GM19467 (cell line): ENCODE measurements around the gene RCE1.
"Not testable (repeated sequence)": the region's sequence is repeated elsewhere in the genome, so short reads cannot be mapped to it uniquely, and the experiment has no call there.

ENCODE experiments used
- ATAC-seq: cut with Tn5 transposase; IDR thresholded peaks from one replicate; pipeline ENCODE4 v1.9.1; 2021; ENCODE audit warnings: mild to moderate bottlenecking, moderate library complexity; ENCODE audit not compliant: unreplicated experiment

Gene RCE1, protein sequence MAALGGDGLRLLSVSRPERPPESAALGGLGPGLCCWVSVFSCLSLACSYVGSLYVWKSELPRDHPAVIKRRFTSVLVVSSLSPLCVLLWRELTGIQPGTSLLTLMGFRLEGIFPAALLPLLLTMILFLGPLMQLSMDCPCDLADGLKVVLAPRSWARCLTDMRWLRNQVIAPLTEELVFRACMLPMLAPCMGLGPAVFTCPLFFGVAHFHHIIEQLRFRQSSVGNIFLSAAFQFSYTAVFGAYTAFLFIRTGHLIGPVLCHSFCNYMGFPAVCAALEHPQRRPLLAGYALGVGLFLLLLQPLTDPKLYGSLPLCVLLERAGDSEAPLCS

GRCh38 chr11:66842896-66843775 is at the start of gene RCE1:
Gene RCE1 (plus strand): TSS chr11:66843441. CDS start chr11:66843456, 15 bp downstream.
- peak; percentile 68 for ATAC-seq

DNA sequence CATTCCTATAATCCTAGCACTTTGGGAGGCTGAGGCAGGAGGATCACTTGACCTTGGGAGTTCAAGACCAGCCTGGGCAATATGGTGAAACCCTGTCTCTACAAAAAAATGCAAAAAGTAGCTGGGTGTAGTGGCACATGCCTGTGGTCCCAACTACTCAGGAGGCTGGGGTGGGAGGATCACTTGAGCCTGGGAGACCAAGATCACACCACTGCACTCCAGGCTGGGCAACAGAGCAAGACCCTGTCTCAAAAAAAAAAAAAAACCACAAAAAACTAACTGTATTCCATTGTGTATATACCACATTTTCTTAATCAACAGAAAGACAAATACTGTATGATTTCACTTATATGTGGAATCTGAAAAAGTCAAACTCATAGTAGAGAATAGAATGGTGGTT is 43.4 kb upstream of the RCE1 start:
- ATAC-seq = not testable (repeated sequence)

- no peak for ATAC-seq
These were observed 42.4 kb upstream of the RCE1 start for GRCh38 chr11:66800720-66801428.

DNA sequence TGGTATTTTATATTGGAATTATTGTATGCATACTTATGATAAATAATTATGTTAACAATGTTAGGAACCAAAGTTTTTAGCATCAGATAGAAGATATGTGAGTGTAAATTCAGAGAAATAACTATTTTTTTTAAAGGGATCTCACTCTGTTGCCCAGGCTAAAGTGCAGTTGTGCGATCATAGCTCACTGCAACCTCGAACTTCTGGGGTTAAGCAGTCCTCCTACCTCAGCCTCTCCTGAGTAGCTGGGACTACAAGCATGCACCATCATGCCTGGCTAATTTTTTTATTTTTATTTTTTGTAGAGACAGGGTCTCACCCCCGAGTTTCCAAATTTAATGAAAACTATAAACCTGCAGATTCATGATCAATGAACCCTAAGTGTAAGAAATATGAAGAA is 33.6 kb upstream of the RCE1 start:
- ATAC-seq = no peak

DNA sequence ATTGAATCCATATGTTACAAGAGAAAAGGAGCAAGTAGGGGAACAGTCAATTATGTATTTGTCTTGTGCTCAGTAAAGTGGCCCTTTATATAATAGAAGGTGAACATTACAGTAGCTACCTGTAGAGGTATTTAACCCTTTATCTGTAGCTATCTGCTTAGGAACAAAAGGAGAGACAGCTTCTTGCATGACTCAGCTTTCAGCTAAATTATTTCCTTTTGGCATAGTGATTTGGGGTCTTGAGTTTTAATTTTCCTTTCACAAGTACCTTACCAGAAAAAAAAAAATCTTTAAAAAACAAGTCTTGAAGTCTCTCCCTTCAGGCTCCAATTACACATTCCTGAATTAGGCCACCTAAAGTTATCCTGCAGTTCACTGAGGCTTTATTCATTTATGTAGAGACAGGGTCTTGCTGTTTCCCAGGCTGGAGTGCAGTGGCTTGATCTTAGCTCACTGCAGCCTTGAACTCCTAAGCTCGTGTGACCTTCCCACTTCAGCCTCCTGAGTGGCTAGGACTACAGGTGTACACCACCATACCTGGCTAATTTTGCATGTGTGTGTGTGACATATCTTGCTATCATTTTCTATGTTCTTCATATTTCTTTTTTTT is 32.6 kb upstream of the RCE1 start:
- no peak for ATAC-seq

DNA sequence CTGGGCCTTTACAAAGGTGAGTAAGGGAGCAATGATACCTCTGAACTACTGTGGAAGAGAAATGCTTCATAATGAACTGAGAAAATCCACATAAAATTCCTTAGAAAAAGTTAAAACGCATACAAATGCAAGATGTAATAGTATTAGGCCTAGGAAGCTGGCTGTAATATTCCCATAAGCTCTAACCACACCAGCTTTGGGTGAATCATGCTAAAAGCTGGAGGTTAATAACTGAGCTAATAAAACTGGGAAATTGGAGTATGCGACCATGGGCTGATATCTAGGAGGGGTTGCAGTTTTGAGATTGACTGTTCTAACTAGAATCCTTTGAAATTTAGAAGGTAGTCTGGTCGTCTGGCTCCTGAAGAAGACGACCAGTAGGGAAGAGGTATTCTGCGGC is 28.6 kb upstream of the RCE1 start:
- no peak for ATAC-seq

GRCh38 chr11:66815646-66816045 is 27.6 kb upstream of the RCE1 start:
- ATAC-seq = no peak

GRCh38 chr11:66818231-66818955 is 24.8 kb upstream of the RCE1 start:
- ATAC-seq = no peak

DNA sequence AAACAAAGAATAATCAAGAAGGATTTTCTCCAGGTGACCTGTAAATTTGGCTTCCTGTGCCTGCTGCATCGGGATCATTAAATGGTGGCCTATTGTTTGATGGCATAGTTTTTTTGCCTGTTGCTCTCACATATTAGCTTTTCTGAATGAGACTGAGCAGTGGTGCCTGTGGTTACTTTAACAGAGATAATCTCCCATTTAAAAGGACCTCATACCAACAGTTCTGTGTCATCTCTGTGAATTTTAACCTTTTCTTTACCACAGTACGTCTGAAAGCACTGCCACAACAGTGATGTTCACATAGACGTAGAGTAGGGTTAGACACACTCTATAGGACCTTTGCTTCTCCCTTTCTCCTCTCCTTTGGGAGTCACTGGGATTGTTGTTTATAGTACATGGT is 22.9 kb upstream of the RCE1 start:
- no peak for ATAC-seq

DNA sequence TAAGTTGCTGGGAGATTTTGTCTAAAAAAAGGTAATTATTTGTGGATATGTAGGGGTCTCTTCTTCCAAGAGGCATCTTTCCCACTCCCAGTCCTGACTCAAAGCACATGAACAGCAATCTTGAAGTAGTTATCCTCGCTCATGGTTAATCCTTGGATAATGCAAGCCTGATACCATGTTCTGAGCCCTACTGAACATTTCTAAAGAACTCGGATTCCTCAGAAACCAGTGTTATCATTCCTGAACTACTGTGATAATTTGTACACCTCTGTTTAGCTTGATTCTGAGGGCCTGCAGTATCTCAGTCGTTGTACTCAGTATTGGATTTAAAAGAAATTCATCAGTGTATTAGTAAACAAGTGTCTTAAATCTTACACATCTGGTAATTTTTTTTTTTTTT is 22.3 kb upstream of the RCE1 start:
- no peak for ATAC-seq

GRCh38 chr11:66823700-66824099 is 19.5 kb upstream of the RCE1 start:
- ATAC-seq = no peak

- ATAC-seq = not testable (repeated sequence)
These were observed 18.7 kb upstream of the RCE1 start for GRCh38 chr11:66824573-66824972.

GRCh38 chr11:66834539-66834845 is 8.7 kb upstream of the RCE1 start:
- no peak for ATAC-seq

DNA sequence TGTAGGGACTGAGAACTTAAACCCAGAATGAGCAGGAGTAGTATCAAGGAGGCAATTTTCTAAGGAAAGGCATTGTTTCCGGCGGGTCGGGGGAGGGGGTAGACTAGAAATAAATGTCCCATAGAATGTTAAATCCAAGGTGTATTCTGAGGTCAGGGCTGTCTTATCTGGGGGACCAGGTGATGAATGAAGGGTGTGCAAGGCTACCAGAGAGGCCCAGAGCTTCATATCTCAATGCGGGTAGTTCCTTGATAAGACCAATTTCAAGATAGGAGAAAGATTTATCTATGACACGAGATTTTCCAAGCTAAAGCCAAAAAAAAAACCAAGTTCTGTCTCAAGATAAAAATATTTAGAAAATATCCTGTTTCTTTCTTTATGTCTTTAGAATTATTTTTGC is 8.3 kb upstream of the RCE1 start:
- no peak for ATAC-seq

- no peak for ATAC-seq
These were observed 7.4 kb upstream of the RCE1 start for GRCh38 chr11:66835768-66836405.

DNA sequence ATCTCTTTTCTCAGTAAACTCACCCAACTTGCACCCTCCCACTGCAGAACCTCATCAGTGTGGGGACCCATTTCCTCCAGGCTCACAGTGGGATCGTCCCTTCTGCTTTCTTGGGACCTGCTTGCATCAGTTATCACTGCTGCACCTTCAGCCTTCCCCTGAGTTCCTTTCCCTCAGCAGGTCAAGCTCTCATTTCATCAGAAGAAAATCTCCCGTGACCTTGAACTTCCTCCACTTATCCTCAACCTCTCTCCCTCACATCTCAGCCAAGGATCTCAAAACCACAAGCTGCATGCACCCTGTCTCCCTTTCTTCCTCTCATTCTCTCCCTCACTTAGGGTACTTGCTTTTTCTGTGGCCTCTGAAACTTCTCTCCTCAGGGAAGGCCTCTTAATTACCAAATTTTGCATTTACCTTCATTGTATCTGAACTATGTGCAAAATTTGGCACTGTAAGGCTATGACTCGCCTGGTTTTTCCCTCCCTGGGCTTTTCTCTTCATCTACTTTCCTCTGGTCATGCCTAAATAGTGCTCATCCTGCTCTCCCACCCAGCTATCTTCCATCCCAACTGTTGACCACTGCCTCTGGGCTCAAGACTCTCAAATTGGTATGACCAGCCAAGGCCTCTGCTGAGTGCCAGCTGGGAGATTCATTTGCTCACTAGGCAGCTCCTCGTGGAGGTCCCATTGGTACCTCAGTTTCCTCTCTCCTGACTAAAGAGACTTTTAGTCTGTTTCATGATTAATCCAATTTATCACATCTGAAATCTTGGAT is 2.7 kb upstream of the RCE1 start:
- ATAC-seq = no peak

DNA sequence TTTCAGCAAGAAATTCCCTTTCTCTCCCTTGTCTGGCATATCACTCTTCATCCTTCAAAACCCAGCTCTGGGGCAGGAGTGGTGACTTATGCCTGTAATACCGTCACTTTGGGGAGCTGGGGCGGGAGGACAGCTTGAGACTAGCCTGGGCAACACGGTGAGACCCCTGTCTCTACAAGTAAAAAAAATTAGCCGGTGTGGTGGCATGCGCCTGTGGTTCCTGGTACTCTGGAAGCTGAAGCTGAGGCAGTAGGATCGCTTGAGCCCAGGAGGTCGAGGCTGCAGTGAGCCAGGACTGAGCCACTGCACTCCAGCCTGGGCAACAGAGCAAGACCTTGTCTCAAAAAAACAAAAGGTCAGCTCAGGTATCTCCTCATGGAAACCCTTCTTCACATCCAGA is 1.4 kb upstream of the RCE1 start:
- no peak for ATAC-seq

DNA sequence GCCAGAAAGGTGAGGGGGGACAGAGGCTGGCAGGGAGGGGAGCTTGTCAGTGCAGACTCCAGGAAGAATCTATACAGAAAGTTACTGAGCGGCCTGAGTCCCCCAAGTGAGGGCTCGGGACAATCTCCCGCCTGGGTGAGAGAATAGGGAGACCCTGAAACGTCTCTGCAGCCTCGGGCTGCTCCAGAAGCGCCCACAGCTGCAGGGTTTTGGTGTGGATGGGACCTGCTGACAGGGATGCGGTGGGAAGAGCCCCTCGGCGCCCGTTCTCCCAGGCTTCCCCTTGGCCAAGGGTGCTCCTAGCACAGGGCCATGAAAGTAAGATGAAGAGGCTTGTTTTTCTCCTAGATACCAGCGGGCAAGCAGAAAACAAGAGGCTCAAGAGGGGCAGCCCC is 743 bp upstream of the RCE1 start:
- ATAC-seq = peak; percentile 3

DNA sequence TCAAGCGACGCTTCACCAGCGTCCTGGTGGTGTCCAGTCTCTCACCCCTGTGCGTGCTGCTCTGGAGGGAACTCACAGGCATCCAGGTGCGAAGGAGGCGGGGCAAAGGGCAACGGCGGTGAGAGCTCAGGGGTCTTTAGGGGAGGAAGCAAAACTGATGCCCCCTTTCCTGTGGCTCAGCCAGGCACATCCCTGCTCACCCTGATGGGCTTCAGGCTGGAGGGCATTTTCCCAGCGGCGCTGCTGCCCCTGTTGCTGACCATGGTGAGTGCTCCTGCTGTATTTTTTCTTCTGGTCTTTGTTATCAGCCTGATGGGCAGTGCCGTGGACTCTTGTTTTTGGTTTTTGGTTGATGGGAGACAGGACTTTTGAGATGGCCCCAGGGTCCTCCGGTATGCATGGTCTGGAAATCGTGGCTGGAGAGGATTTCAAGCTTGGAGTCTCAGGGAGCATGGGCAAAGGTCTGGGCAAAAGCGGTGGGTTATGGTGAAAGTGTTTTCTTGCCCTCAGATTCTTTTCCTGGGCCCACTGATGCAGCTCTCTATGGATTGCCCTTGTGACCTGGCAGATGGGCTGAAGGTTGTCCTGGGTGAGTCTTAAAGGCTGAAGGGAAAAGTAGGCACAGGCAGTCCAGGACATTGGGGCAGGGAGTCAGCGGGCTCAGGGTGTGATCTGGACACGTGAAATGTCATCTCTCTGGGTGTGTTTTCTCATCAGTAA is 695 bp downstream of the RCE1 start:
- ATAC-seq = peak; percentile 8
